HCT116 (cell line): ENCODE data around the gene OLA1. TPM values are rescaled to one million over a fixed set of nuclear protein-coding genes. Genes with fewer than 3 reads are reported as not detected.

Experiments used
- ATAC-seq: fragments of 200-7000 bp; cut with Tn5 transposase; 2 replicates; pipeline ENCODE4 v1.9.1; 2020; ENCODE audit warnings: mild to moderate bottlenecking, moderate library complexity
- BruUV-seq: library from RNA; stranded (reverse); fragments of 400-500 nt; replicated peaks from 2 replicates; lab custom pipeline; 2021; lab: Mats Ljungman, UMichigan
- CTCF ChIA-PET: fragments of 300-600 bp; sonication (Branson Sonifier 250); formaldehyde crosslinking; loops from one replicate; lab custom pipeline; 2021; ENCODE audit warnings: antibody characterized with exemption; lab: Charles Lee
- POLR2A ChIA-PET: fragments of 300-600, 350-600 bp; sonication (Branson Sonifier 250); formaldehyde crosslinking; loops from one replicate; lab custom pipeline; 2021; ENCODE audit warnings: antibody characterized with exemption; lab: Charles Lee
- RAD21 ChIA-PET, 2 experiments: fragments of 300-600 bp; sonication (Branson Sonifier 250); formaldehyde crosslinking; loops; one replicate each; lab custom pipeline; 2023; ENCODE audit warnings: low total read pairs in 2 of 2; ENCODE audit not compliant: uncharacterized antibody in 2 of 2, unreplicated experiment in 2 of 2, low non-redundant PET in 1 of 2; lab: Charles Lee
- DNase-seq: peaks from one replicate; pipeline ENCODE4 v3.0.0-alpha.2; 2010; ENCODE audit warnings: low read depth, low spot score
- H2AFZ ChIP-seq: fragments of 200-600 bp; shearing (Covaris generic), sonication (generic); 2 replicates; pipeline ENCODE4 v1.6.1; 2017; ENCODE audit warnings: low read depth, mixed run types, mixed read lengths, antibody characterized with exemption, low read length; ENCODE audit not compliant: poor library complexity, severe bottlenecking
- H3K27ac ChIP-seq: 2 replicates; pipeline ENCODE4 v1.5.1; 2012; ENCODE audit warnings: low read depth, low read length
- H3K27me3 ChIP-seq: fragments of 200-600 bp; sonication (generic); 2 replicates; pipeline ENCODE4 v1.6.1; 2016; ENCODE audit warnings: mixed run types, low read length, mixed read lengths; ENCODE audit not compliant: insufficient read depth
- H3K36me3 ChIP-seq, 2 experiments: fragments of 200-500 bp in 1 of 2; fragments of 200-600 bp in 1 of 2; sonication (Bioruptor generic) in 1 of 2; sonication (generic) in 1 of 2; 2 replicates each; pipeline versions ENCODE4 v1.5.1 to v1.6.1; 2014 to 2016; ENCODE audit warnings: low read length in 2 of 2, inconsistent platforms in 1 of 2, mixed read lengths in 1 of 2, mixed run types in 1 of 2; ENCODE audit not compliant: insufficient read depth in 2 of 2, control insufficient read depth in 1 of 2
- H3K4me1 ChIP-seq, 2 experiments: fragments of 200-600 bp in 1 of 2; sonication (generic) in 1 of 2; 2 replicates each; pipeline versions ENCODE4 v1.5.1 to v1.6.1; 2012 to 2017; ENCODE audit warnings: low read length in 2 of 2, inconsistent platforms in 1 of 2, mild to moderate bottlenecking in 1 of 2, mixed read lengths in 1 of 2, mixed run types in 1 of 2, moderate library complexity in 1 of 2; ENCODE audit not compliant: insufficient read depth in 2 of 2, control insufficient read depth in 1 of 2
- H3K4me2 ChIP-seq: fragments of 200-600 bp; sonication (generic); 2 replicates; pipeline ENCODE4 v1.6.1; 2017; ENCODE audit warnings: mixed run types, low read length, mixed read lengths
- H3K4me3 ChIP-seq, 2 experiments: fragments of 200-600 bp in 1 of 2; sonication (generic) in 1 of 2; replicated peaks in 1 of 2; 2 replicates each; pipeline ENCODE4 v1.5.1; 2011 to 2016; ENCODE audit warnings: low read length in 2 of 2, control low read depth in 1 of 2, low read depth in 1 of 2, mild to moderate bottlenecking in 1 of 2, mixed read lengths in 1 of 2, mixed run types in 1 of 2
- H3K79me2 ChIP-seq: fragments of 200-600 bp; sonication (generic); 2 replicates; pipeline ENCODE4 v1.6.1; 2017; ENCODE audit warnings: mild to moderate bottlenecking, mixed run types, low read length, moderate library complexity, mixed read lengths; ENCODE audit not compliant: insufficient read depth
- H3K9ac ChIP-seq: fragments of 200-600 bp; sonication (generic); 2 replicates; pipeline ENCODE4 v1.6.1; 2016; ENCODE audit warnings: low read length, mixed read lengths
- H3K9me2 ChIP-seq: fragments of 200-600 bp; sonication (generic), shearing (Covaris generic); 2 replicates; pipeline ENCODE4 v1.6.1; 2017; ENCODE audit warnings: mixed run types, mild to moderate bottlenecking, moderate library complexity; ENCODE audit not compliant: insufficient read depth
- H3K9me3 ChIP-seq, 2 experiments: fragments of 200-500 bp in 1 of 2; fragments of 200-600 bp in 1 of 2; sonication (Bioruptor generic) in 1 of 2; sonication (generic) in 1 of 2; 2 replicates each; pipeline ENCODE4 v1.6.1; 2014 to 2017; ENCODE audit warnings: low read length in 2 of 2, mixed read lengths in 2 of 2, inconsistent platforms in 1 of 2, low read depth in 1 of 2, mild to moderate bottlenecking in 1 of 2, mixed run types in 1 of 2, moderate library complexity in 1 of 2; ENCODE audit not compliant: control insufficient read depth in 1 of 2, insufficient read depth in 1 of 2
- H4K20me1 ChIP-seq: fragments of 200-600 bp; sonication (generic), shearing (Covaris generic); 2 replicates; pipeline ENCODE4 v1.6.1; 2017; ENCODE audit warnings: mixed run types, mild to moderate bottlenecking, moderate library complexity; ENCODE audit not compliant: insufficient read depth
- CBX3 ChIP-seq: IDR thresholded peaks from 2 replicates; pipeline ENCODE4 v1.6.1; 2012; ENCODE audit warnings: low read depth
- CEBPB ChIP-seq: IDR thresholded peaks from 2 replicates; pipeline ENCODE4 v1.6.1; 2012; ENCODE audit warnings: low read depth
- EGR1 ChIP-seq: IDR thresholded peaks from 2 replicates; pipeline ENCODE4 v1.6.1; 2012; ENCODE audit warnings: low read depth
- ELF1 ChIP-seq: IDR thresholded peaks from 2 replicates; pipeline ENCODE4 v1.6.1; 2012; ENCODE audit warnings: low read depth, borderline replicate concordance
- EZH2phosphoT487 ChIP-seq: fragments of 200-600 bp; IDR thresholded peaks from 2 replicates; pipeline ENCODE4 v1.6.1; 2018; ENCODE audit warnings: antibody characterized with exemption, borderline replicate concordance
- FOSL1 ChIP-seq: IDR thresholded peaks from 2 replicates; pipeline ENCODE4 v1.6.1; 2012; ENCODE audit warnings: low read depth
- JUND ChIP-seq: IDR thresholded peaks from 2 replicates; pipeline ENCODE4 v1.6.1; 2012
- POLR2A ChIP-seq: IDR thresholded peaks from 2 replicates; pipeline ENCODE4 v1.7.0; 2011; ENCODE audit warnings: borderline replicate concordance; ENCODE audit not compliant: insufficient read depth, insufficient read length; ENCODE audit errors: extremely low read depth
- POLR2AphosphoS5 ChIP-seq: IDR thresholded peaks from 2 replicates; pipeline ENCODE4 v1.6.1; 2011; ENCODE audit warnings: mild to moderate bottlenecking, low read depth, low read length, moderate library complexity
- SP1 ChIP-seq: IDR thresholded peaks from 2 replicates; pipeline ENCODE4 v1.6.1; 2012; ENCODE audit warnings: low read depth
- SRF ChIP-seq: IDR thresholded peaks from 2 replicates; pipeline ENCODE4 v1.6.1; 2012; ENCODE audit warnings: low read depth
- YY1 ChIP-seq: IDR thresholded peaks from 2 replicates; pipeline ENCODE4 v1.6.1; 2011; ENCODE audit warnings: low read length, low read depth, moderate library complexity, mild to moderate bottlenecking; ENCODE audit not compliant: insufficient replicate concordance; ENCODE audit errors: extremely low read depth
- ZFX ChIP-seq: fragments of 450-650 bp; IDR thresholded peaks from 2 replicates; pipeline ENCODE4 v1.6.1; 2017
- ZNF274 ChIP-seq: fragments of 200-500 bp; sonication (Bioruptor generic); IDR thresholded peaks from 2 replicates; pipeline ENCODE4 v1.6.1; 2014; ENCODE audit warnings: mild to moderate bottlenecking, low read depth, low read length, inconsistent platforms
- intact Hi-C: fragments of 100-400 bp; cut with micrococcal nuclease; formaldehyde crosslinking; loops from 2 replicates; pipeline ENCODE4 v1.10.0; 2022
- total RNA-seq: library from RNA; stranded (reverse); gene quantifications from one replicate; pipeline ENCODE4 v1.2.1, GENCODE V29; 2021; ENCODE audit not compliant: unreplicated experiment
- TF ChIP-seq, protein P1 (sequence below), 3 experiments: fragments of 200-600 bp in 1 of 3; sonication (generic) in 1 of 3; IDR thresholded peaks in 2 of 3; conservative IDR thresholded peaks in 1 of 3; 2 replicates each; pipeline ENCODE4 v1.5.1; 2012 to 2017; ENCODE audit warnings: low read depth in 2 of 3, low read length in 2 of 3, antibody characterized with exemption in 1 of 3, borderline replicate concordance in 1 of 3, control low read depth in 1 of 3, mild to moderate bottlenecking in 1 of 3, mixed read lengths in 1 of 3, mixed run types in 1 of 3, moderate library complexity in 1 of 3; ENCODE audit not compliant: insufficient read depth in 1 of 3
- TF ChIP-seq, protein P2 (sequence below): IDR thresholded peaks from 2 replicates; pipeline ENCODE4 v1.6.1; 2011; ENCODE audit warnings: mild to moderate bottlenecking, low read length, moderate library complexity; ENCODE audit not compliant: insufficient replicate concordance; ENCODE audit errors: extremely low read depth
- TF ChIP-seq, protein P3 (sequence below): IDR thresholded peaks from 2 replicates; pipeline ENCODE4 v1.6.1; 2012; ENCODE audit warnings: low read depth
- TF ChIP-seq, protein P4 (sequence below): IDR thresholded peaks from 2 replicates; pipeline ENCODE4 v1.6.1; 2012

Gene OLA1
- total RNA-seq, 1 experiment from 2014 or later: 219 TPM

DNA sequence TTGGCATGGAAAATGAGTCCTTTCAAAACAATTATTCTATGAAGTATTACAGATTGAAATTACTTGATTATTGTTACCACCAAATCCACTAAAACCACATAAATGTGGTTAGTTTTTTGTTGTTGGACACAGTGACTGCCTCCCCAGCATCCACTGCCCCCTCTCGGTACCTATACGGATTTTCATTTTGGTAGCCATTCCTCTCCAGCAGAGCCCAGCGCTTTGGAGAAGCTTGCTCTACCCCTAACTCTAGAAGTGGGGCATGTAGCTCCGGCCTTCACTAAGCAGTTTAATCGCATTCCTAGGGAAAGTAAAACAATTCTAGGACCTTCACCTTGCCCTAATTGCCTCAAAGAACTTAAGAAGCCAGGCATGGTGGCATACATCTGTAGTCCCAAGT is 24.2 kb downstream of the OLA1 start:
- no peak overlapping the region for H3K4me2 ChIP-seq
- H3K9ac ChIP-seq: no peak overlapping the region
- H2AFZ ChIP-seq: no peak overlapping the region
- ChIA-PET CTCF (no interaction called here), POLR2A (no interaction called here), RAD21 (no interaction called here)
- H3K27ac ChIP-seq: no peak overlapping the region
- peaks cover 12% of the 10 kb centered on the region; the same call in 1 of the 2 replicates for H4K20me1 ChIP-seq
- H3K79me2 ChIP-seq: peaks cover 89% of the 10 kb centered on the region
- BruUV-seq: no TSS peak
- no peaks in the 10 kb centered on the region for H3K9me2 ChIP-seq
- TF ChIP-seq SP1 (no peak), CBX3 (no peak), POLR2A (no peak), POLR2AphosphoS5 (no peak), EGR1 (no peak), SRF (no peak), FOSL1 (no peak), CEBPB (no peak), ZFX (no peak), ELF1 (no peak), EZH2phosphoT487 (no peak), YY1 (no peak), ZNF274 (no peak), JUND (no peak)
- TF ChIP-seq, protein P1, sequence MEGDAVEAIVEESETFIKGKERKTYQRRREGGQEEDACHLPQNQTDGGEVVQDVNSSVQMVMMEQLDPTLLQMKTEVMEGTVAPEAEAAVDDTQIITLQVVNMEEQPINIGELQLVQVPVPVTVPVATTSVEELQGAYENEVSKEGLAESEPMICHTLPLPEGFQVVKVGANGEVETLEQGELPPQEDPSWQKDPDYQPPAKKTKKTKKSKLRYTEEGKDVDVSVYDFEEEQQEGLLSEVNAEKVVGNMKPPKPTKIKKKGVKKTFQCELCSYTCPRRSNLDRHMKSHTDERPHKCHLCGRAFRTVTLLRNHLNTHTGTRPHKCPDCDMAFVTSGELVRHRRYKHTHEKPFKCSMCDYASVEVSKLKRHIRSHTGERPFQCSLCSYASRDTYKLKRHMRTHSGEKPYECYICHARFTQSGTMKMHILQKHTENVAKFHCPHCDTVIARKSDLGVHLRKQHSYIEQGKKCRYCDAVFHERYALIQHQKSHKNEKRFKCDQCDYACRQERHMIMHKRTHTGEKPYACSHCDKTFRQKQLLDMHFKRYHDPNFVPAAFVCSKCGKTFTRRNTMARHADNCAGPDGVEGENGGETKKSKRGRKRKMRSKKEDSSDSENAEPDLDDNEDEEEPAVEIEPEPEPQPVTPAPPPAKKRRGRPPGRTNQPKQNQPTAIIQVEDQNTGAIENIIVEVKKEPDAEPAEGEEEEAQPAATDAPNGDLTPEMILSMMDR (IDR thresholded peaks at IDR 0.05 in 2 of 3, conservative IDR thresholded peaks at IDR 0.05 in 1 of 3; ENCODE audit: borderline replicate concordance in 1 of 3, insufficient read depth in 1 of 3, low read depth in 2 of 3, low read length in 2 of 3): no peak
- TF ChIP-seq, protein P2, sequence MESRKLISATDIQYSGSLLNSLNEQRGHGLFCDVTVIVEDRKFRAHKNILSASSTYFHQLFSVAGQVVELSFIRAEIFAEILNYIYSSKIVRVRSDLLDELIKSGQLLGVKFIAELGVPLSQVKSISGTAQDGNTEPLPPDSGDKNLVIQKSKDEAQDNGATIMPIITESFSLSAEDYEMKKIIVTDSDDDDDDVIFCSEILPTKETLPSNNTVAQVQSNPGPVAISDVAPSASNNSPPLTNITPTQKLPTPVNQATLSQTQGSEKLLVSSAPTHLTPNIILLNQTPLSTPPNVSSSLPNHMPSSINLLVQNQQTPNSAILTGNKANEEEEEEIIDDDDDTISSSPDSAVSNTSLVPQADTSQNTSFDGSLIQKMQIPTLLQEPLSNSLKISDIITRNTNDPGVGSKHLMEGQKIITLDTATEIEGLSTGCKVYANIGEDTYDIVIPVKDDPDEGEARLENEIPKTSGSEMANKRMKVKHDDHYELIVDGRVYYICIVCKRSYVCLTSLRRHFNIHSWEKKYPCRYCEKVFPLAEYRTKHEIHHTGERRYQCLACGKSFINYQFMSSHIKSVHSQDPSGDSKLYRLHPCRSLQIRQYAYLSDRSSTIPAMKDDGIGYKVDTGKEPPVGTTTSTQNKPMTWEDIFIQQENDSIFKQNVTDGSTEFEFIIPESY: no peak
- TF ChIP-seq, protein P3, sequence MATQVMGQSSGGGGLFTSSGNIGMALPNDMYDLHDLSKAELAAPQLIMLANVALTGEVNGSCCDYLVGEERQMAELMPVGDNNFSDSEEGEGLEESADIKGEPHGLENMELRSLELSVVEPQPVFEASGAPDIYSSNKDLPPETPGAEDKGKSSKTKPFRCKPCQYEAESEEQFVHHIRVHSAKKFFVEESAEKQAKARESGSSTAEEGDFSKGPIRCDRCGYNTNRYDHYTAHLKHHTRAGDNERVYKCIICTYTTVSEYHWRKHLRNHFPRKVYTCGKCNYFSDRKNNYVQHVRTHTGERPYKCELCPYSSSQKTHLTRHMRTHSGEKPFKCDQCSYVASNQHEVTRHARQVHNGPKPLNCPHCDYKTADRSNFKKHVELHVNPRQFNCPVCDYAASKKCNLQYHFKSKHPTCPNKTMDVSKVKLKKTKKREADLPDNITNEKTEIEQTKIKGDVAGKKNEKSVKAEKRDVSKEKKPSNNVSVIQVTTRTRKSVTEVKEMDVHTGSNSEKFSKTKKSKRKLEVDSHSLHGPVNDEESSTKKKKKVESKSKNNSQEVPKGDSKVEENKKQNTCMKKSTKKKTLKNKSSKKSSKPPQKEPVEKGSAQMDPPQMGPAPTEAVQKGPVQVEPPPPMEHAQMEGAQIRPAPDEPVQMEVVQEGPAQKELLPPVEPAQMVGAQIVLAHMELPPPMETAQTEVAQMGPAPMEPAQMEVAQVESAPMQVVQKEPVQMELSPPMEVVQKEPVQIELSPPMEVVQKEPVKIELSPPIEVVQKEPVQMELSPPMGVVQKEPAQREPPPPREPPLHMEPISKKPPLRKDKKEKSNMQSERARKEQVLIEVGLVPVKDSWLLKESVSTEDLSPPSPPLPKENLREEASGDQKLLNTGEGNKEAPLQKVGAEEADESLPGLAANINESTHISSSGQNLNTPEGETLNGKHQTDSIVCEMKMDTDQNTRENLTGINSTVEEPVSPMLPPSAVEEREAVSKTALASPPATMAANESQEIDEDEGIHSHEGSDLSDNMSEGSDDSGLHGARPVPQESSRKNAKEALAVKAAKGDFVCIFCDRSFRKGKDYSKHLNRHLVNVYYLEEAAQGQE: no peak
- TF ChIP-seq, protein P4, sequence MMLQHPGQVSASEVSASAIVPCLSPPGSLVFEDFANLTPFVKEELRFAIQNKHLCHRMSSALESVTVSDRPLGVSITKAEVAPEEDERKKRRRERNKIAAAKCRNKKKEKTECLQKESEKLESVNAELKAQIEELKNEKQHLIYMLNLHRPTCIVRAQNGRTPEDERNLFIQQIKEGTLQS: no peak
- no peaks in the 10 kb centered on the region for H3K9me3 ChIP-seq
- intact Hi-C loops: no loop called here
- H3K4me1 ChIP-seq: no peaks in the 10 kb centered on the region
- peaks cover 2 to 9% of the 10 kb centered on the region in 2 experiments; a peak in 3 of 4 replicates for H3K36me3 ChIP-seq
- H3K27me3 ChIP-seq: no peaks in the 10 kb centered on the region
- DNase-seq: no peak
- H3K4me3 ChIP-seq: no peak overlapping the region
- no peak for ATAC-seq
